Measurements from ENCODE around the gene TNFRSF1A.
A peak's percentile ranks its signal among the peaks of the same experiment; 100 is the strongest.
"Not testable (repeated sequence)": the region's sequence is repeated elsewhere in the genome, so short reads cannot be mapped to it uniquely, and the experiment has no call there.

Gene TNFRSF1A

GRCh38 chr12:6346942-6347341 is 5.1 kb upstream of the TNFRSF1A start:
- Histone ChIP-seq H3K36me3 (ENCODE audit: control insufficient read depth, insufficient read depth, low read length) (no peaks in the 10 kb centered on the region), H3K9ac (ENCODE audit: low read length) (no peak overlapping the region), H3K4me1 (ENCODE audit: control insufficient read depth, insufficient read depth, low read length) (peaks cover 7% of the 10 kb centered on the region), H3K27me3 (ENCODE audit: control insufficient read depth, insufficient read depth, low read length) (no peaks in the 10 kb centered on the region), H3K27ac (ENCODE audit: low read depth, low read length) (peak overlapping the region; percentile 19), H3K4me3 (ENCODE audit: low read length) (no peak overlapping the region)

GRCh38 chr12:6346235-6346832 is 4.5 kb upstream of the TNFRSF1A start:
- no peak overlapping the region for H3K9ac ChIP-seq (ENCODE audit: low read length)
- no peak overlapping the region for H3K4me3 ChIP-seq (ENCODE audit: low read length)
- no peaks in the 10 kb centered on the region for H3K27me3 ChIP-seq (ENCODE audit: control insufficient read depth, insufficient read depth, low read length)
- no peaks in the 10 kb centered on the region for H3K36me3 ChIP-seq (ENCODE audit: control insufficient read depth, insufficient read depth, low read length)
- H3K27ac ChIP-seq (ENCODE audit: low read depth, low read length) = no peak overlapping the region
- peaks cover 7% of the 10 kb centered on the region for H3K4me1 ChIP-seq (ENCODE audit: control insufficient read depth, insufficient read depth, low read length)

GRCh38 chr12:6345319-6346091 is 3.6 kb upstream of the TNFRSF1A start:
- Histone ChIP-seq H3K9ac (ENCODE audit: low read length) (no peak overlapping the region), H3K4me3 (ENCODE audit: low read length) (no peak overlapping the region), H3K27ac (ENCODE audit: low read depth, low read length) (peak overlapping the region; percentile 16), H3K36me3 (ENCODE audit: control insufficient read depth, insufficient read depth, low read length) (peaks cover 1% of the 10 kb centered on the region), H3K4me1 (ENCODE audit: control insufficient read depth, insufficient read depth, low read length) (peaks cover 7% of the 10 kb centered on the region), H3K27me3 (ENCODE audit: control insufficient read depth, insufficient read depth, low read length) (no peaks in the 10 kb centered on the region)

GRCh38 chr12:6344101-6344660 is 2.3 kb upstream of the TNFRSF1A start:
- not testable (repeated sequence) for H3K27me3 ChIP-seq (ENCODE audit: control insufficient read depth, insufficient read depth, low read length); H3K9ac ChIP-seq (ENCODE audit: low read length); H3K36me3 ChIP-seq (ENCODE audit: control insufficient read depth, insufficient read depth, low read length); H3K4me3 ChIP-seq (ENCODE audit: low read length)
- peaks cover 13% of the 10 kb centered on the region for H3K4me1 ChIP-seq (ENCODE audit: control insufficient read depth, insufficient read depth, low read length)
- peak overlapping the region; percentile 98 for H3K27ac ChIP-seq (ENCODE audit: low read depth, low read length)

- peaks cover 7% of the 10 kb centered on the region for H3K36me3 ChIP-seq (ENCODE audit: control insufficient read depth, insufficient read depth, low read length)
Measured at GRCh38 chr12:6343518-6343917, 1.6 kb upstream of the TNFRSF1A start.

GRCh38 chr12:6342140-6342889 is 439 bp upstream of the TNFRSF1A start:
- Histone ChIP-seq H3K4me3 (ENCODE audit: low read length) (peak overlapping the region; percentile 94), H3K27ac (ENCODE audit: low read depth, low read length) (peak overlapping the region; percentile 98), H3K4me1 (ENCODE audit: control insufficient read depth, insufficient read depth, low read length) (peaks cover 31% of the 10 kb centered on the region), H3K27me3 (ENCODE audit: control insufficient read depth, insufficient read depth, low read length) (no peaks in the 10 kb centered on the region), H3K9ac (ENCODE audit: low read length) (peak overlapping the region; percentile 99), H3K36me3 (ENCODE audit: control insufficient read depth, insufficient read depth, low read length) (peaks cover 7% of the 10 kb centered on the region)

More at GRCh38 chr12:6343518-6343917, 1.6 kb upstream of the TNFRSF1A start:
- peaks cover 20% of the 10 kb centered on the region for H3K4me1 ChIP-seq (ENCODE audit: control insufficient read depth, insufficient read depth, low read length)
- H3K9ac ChIP-seq (ENCODE audit: low read length) = peak overlapping the region; percentile 6
- H3K27me3 ChIP-seq (ENCODE audit: control insufficient read depth, insufficient read depth, low read length) = no peaks in the 10 kb centered on the region
- H3K4me3 ChIP-seq (ENCODE audit: low read length) = no peak overlapping the region
- peak overlapping the region; percentile 98 for H3K27ac ChIP-seq (ENCODE audit: low read depth, low read length)

GRCh38 chr12:6340745-6341416 is 995 bp downstream of the TNFRSF1A start:
- Histone ChIP-seq H3K4me1 (ENCODE audit: control insufficient read depth, insufficient read depth, low read length) (peaks cover 40% of the 10 kb centered on the region), H3K27me3 (ENCODE audit: control insufficient read depth, insufficient read depth, low read length) (no peaks in the 10 kb centered on the region), H3K27ac (ENCODE audit: low read depth, low read length) (peak overlapping the region; percentile 98), H3K4me3 (ENCODE audit: low read length) (peak overlapping the region; percentile 94), H3K9ac (ENCODE audit: low read length) (peak overlapping the region; percentile 99), H3K36me3 (ENCODE audit: control insufficient read depth, insufficient read depth, low read length) (peaks cover 7% of the 10 kb centered on the region)

GRCh38 chr12:6340032-6340638 is 1.7 kb downstream of the TNFRSF1A start:
- Histone ChIP-seq H3K9ac (ENCODE audit: low read length) (peak overlapping the region; percentile 99), H3K4me3 (ENCODE audit: low read length) (peak overlapping the region; percentile 94), H3K27ac (ENCODE audit: low read depth, low read length) (peak overlapping the region; percentile 98), H3K27me3 (ENCODE audit: control insufficient read depth, insufficient read depth, low read length) (no peaks in the 10 kb centered on the region), H3K36me3 (ENCODE audit: control insufficient read depth, insufficient read depth, low read length) (peaks cover 7% of the 10 kb centered on the region), H3K4me1 (ENCODE audit: control insufficient read depth, insufficient read depth, low read length) (peaks cover 46% of the 10 kb centered on the region)

- Histone ChIP-seq H3K9ac (ENCODE audit: low read length) (peak overlapping the region; percentile 40), H3K36me3 (ENCODE audit: control insufficient read depth, insufficient read depth, low read length) (peaks cover 15% of the 10 kb centered on the region), H3K4me3 (ENCODE audit: low read length) (peak overlapping the region; percentile 94), H3K27ac (ENCODE audit: low read depth, low read length) (peak overlapping the region; percentile 98), H3K4me1 (ENCODE audit: control insufficient read depth, insufficient read depth, low read length) (peaks cover 53% of the 10 kb centered on the region), H3K27me3 (ENCODE audit: control insufficient read depth, insufficient read depth, low read length) (no peaks in the 10 kb centered on the region)
Measured at GRCh38 chr12:6338955-6339354, 2.9 kb downstream of the TNFRSF1A start.

GRCh38 chr12:6338536-6338935 is 3.3 kb downstream of the TNFRSF1A start:
- not testable (repeated sequence) for H3K9ac ChIP-seq (ENCODE audit: low read length); H3K27me3 ChIP-seq (ENCODE audit: control insufficient read depth, insufficient read depth, low read length)
- Histone ChIP-seq H3K4me1 (ENCODE audit: control insufficient read depth, insufficient read depth, low read length) (peaks cover 53% of the 10 kb centered on the region), H3K4me3 (ENCODE audit: low read length) (peak overlapping the region; percentile 94), H3K36me3 (ENCODE audit: control insufficient read depth, insufficient read depth, low read length) (peaks cover 19% of the 10 kb centered on the region), H3K27ac (ENCODE audit: low read depth, low read length) (peak overlapping the region; percentile 98)

GRCh38 chr12:6337958-6338433 is 3.9 kb downstream of the TNFRSF1A start:
- Histone ChIP-seq H3K27ac (ENCODE audit: low read depth, low read length) (peak overlapping the region; percentile 98), H3K27me3 (ENCODE audit: control insufficient read depth, insufficient read depth, low read length) (no peaks in the 10 kb centered on the region), H3K4me3 (ENCODE audit: low read length) (peak overlapping the region; percentile 94), H3K9ac (ENCODE audit: low read length) (no peak overlapping the region), H3K4me1 (ENCODE audit: control insufficient read depth, insufficient read depth, low read length) (peaks cover 53% of the 10 kb centered on the region), H3K36me3 (ENCODE audit: control insufficient read depth, insufficient read depth, low read length) (peaks cover 24% of the 10 kb centered on the region)
